ENCODE results near the gene CEP55. TPM values are rescaled to one million over a fixed set of nuclear protein-coding genes. Genes with fewer than 3 reads are reported as not detected.

CEP55 gene
- total and polyA plus RNA-seq, 9 of the 15 experiments (the other 6 are each of a cell fraction or from before 2014, with no cell fraction given) = 4.4 to 32.5 (median 18.1) TPM

DNA sequence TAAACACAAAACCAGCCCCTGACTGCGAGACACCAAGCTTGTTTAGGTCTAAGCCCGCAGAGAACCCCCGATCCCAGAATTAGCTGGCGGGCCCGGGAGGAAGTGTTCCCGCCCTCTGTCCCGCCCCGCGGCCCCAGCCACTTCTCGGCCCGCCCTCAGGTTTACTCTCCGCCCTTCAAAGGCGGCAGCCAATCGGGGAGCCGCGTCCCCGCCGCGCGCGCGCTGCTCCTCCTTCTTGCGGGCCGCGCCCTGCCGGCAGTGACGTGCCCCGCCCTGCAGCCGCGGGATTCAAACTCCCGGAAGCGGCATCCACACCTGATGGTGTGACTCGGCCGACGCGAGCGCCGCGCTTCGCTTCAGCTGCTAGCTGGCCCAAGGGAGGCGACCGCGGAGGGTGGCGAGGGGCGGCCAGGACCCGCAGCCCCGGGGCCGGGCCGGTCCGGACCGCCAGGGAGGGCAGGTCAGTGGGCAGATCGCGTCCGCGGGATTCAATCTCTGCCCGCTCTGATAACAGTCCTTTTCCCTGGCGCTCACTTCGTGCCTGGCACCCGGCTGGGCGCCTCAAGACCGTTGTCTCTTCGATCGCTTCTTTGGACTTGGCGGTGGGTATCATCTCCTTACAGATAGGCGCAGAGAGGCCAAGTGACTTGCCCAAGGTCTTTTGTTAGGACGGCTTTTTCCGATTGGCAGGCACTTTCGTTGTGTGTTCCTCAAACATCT lies at the start of gene CEP55 (continued):
- TF ChIP-seq, protein P1, sequence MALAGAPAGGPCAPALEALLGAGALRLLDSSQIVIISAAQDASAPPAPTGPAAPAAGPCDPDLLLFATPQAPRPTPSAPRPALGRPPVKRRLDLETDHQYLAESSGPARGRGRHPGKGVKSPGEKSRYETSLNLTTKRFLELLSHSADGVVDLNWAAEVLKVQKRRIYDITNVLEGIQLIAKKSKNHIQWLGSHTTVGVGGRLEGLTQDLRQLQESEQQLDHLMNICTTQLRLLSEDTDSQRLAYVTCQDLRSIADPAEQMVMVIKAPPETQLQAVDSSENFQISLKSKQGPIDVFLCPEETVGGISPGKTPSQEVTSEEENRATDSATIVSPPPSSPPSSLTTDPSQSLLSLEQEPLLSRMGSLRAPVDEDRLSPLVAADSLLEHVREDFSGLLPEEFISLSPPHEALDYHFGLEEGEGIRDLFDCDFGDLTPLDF (CRISPR knock-in tag; IDR thresholded peaks at IDR 0.05) = peak; percentile 85; the same call in 1 of the 2 replicates
- peak; percentile 85 for TF ChIP-seq CTBP1 (IDR thresholded peaks at IDR 0.05; ENCODE audit: borderline replicate concordance)
- peak; percentile 68; the same call in 1 of the 2 replicates for TF ChIP-seq TGIF2 (CRISPR knock-in tag; IDR thresholded peaks at IDR 0.05)
- TF ChIP-seq MYNN (IDR thresholded peaks at IDR 0.05) = no peak
- no peak for TF ChIP-seq MYNN (CRISPR knock-in tag; IDR thresholded peaks at IDR 0.05)
- TF ChIP-seq, protein P2, sequence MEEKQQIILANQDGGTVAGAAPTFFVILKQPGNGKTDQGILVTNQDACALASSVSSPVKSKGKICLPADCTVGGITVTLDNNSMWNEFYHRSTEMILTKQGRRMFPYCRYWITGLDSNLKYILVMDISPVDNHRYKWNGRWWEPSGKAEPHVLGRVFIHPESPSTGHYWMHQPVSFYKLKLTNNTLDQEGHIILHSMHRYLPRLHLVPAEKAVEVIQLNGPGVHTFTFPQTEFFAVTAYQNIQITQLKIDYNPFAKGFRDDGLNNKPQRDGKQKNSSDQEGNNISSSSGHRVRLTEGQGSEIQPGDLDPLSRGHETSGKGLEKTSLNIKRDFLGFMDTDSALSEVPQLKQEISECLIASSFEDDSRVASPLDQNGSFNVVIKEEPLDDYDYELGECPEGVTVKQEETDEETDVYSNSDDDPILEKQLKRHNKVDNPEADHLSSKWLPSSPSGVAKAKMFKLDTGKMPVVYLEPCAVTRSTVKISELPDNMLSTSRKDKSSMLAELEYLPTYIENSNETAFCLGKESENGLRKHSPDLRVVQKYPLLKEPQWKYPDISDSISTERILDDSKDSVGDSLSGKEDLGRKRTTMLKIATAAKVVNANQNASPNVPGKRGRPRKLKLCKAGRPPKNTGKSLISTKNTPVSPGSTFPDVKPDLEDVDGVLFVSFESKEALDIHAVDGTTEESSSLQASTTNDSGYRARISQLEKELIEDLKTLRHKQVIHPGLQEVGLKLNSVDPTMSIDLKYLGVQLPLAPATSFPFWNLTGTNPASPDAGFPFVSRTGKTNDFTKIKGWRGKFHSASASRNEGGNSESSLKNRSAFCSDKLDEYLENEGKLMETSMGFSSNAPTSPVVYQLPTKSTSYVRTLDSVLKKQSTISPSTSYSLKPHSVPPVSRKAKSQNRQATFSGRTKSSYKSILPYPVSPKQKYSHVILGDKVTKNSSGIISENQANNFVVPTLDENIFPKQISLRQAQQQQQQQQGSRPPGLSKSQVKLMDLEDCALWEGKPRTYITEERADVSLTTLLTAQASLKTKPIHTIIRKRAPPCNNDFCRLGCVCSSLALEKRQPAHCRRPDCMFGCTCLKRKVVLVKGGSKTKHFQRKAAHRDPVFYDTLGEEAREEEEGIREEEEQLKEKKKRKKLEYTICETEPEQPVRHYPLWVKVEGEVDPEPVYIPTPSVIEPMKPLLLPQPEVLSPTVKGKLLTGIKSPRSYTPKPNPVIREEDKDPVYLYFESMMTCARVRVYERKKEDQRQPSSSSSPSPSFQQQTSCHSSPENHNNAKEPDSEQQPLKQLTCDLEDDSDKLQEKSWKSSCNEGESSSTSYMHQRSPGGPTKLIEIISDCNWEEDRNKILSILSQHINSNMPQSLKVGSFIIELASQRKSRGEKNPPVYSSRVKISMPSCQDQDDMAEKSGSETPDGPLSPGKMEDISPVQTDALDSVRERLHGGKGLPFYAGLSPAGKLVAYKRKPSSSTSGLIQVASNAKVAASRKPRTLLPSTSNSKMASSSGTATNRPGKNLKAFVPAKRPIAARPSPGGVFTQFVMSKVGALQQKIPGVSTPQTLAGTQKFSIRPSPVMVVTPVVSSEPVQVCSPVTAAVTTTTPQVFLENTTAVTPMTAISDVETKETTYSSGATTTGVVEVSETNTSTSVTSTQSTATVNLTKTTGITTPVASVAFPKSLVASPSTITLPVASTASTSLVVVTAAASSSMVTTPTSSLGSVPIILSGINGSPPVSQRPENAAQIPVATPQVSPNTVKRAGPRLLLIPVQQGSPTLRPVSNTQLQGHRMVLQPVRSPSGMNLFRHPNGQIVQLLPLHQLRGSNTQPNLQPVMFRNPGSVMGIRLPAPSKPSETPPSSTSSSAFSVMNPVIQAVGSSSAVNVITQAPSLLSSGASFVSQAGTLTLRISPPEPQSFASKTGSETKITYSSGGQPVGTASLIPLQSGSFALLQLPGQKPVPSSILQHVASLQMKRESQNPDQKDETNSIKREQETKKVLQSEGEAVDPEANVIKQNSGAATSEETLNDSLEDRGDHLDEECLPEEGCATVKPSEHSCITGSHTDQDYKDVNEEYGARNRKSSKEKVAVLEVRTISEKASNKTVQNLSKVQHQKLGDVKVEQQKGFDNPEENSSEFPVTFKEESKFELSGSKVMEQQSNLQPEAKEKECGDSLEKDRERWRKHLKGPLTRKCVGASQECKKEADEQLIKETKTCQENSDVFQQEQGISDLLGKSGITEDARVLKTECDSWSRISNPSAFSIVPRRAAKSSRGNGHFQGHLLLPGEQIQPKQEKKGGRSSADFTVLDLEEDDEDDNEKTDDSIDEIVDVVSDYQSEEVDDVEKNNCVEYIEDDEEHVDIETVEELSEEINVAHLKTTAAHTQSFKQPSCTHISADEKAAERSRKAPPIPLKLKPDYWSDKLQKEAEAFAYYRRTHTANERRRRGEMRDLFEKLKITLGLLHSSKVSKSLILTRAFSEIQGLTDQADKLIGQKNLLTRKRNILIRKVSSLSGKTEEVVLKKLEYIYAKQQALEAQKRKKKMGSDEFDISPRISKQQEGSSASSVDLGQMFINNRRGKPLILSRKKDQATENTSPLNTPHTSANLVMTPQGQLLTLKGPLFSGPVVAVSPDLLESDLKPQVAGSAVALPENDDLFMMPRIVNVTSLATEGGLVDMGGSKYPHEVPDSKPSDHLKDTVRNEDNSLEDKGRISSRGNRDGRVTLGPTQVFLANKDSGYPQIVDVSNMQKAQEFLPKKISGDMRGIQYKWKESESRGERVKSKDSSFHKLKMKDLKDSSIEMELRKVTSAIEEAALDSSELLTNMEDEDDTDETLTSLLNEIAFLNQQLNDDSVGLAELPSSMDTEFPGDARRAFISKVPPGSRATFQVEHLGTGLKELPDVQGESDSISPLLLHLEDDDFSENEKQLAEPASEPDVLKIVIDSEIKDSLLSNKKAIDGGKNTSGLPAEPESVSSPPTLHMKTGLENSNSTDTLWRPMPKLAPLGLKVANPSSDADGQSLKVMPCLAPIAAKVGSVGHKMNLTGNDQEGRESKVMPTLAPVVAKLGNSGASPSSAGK (IDR thresholded peaks at IDR 0.05) = peak; percentile 54
- TF ChIP-seq, protein P3, sequence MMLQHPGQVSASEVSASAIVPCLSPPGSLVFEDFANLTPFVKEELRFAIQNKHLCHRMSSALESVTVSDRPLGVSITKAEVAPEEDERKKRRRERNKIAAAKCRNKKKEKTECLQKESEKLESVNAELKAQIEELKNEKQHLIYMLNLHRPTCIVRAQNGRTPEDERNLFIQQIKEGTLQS (IDR thresholded peaks at IDR 0.05) = no peak
- TF ChIP-seq, protein P3 (CRISPR knock-in tag; conservative IDR thresholded peaks at IDR 0.05) = no peak
- peak; percentile 43 to 79; a peak in 1 of 4 replicates for TF ChIP-seq SIN3A (IDR thresholded peaks at IDR 0.05; ENCODE audit: borderline replicate concordance in 2 of 2, control insufficient read depth in 1 of 2, low read depth in 2 of 2, low read length in 2 of 2)
- no peak for TF ChIP-seq ZNF778 (CRISPR knock-in tag; IDR thresholded peaks at IDR 0.05)
- TF ChIP-seq, protein P4, sequence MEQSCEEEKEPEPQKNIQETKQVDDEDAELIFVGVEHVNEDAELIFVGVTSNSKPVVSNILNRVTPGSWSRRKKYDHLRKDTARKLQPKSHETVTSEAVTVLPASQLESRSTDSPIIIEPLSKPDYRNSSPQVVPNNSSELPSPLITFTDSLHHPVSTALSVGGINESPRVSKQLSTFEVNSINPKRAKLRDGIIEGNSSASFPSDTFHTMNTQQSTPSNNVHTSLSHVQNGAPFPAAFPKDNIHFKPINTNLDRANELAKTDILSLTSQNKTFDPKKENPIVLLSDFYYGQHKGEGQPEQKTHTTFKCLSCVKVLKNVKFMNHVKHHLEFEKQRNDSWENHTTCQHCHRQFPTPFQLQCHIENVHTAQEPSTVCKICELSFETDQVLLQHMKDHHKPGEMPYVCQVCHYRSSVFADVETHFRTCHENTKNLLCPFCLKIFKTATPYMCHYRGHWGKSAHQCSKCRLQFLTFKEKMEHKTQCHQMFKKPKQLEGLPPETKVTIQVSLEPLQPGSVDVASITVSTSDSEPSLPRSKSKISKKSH (CRISPR knock-in tag; IDR thresholded peaks at IDR 0.05) = no peak

Measured in K562 (cell line).